ENCODE data around the gene SLC35F4.
"Not testable (repeated sequence)": the region's sequence is repeated elsewhere in the genome, so short reads cannot be mapped to it uniquely, and the experiment has no call there.

SLC35F4 gene

GRCh38 chr14:57865403-57866198 lies at the start of gene SLC35F4:
SLC35F4 (minus strand) TSS chr14:57866092.
- DNase-seq = no peak

GRCh38 chr14:57909626-57910025 lies 43.7 kb upstream of the SLC35F4 start:
- no peak for DNase-seq

GRCh38 chr14:57903954-57904353 lies 38.1 kb upstream of the SLC35F4 start:
- DNase-seq = no peak

GRCh38 chr14:57898837-57899572 lies 33.1 kb upstream of the SLC35F4 start:
- DNase-seq = no peak

- no peak for DNase-seq
Observed at GRCh38 chr14:57897144-57897748, 31.4 kb upstream of the SLC35F4 start.

- DNase-seq = no peak
Observed at GRCh38 chr14:57889245-57889644, 23.4 kb upstream of the SLC35F4 start.

- no peak for DNase-seq
Observed at GRCh38 chr14:57884175-57884574, 18.3 kb upstream of the SLC35F4 start.

GRCh38 chr14:57883061-57883460 lies 17.2 kb upstream of the SLC35F4 start:
- DNase-seq = no peak

- no peak for DNase-seq
Observed at GRCh38 chr14:57879516-57879915, 13.6 kb upstream of the SLC35F4 start.

GRCh38 chr14:57875985-57876384 lies 10.1 kb upstream of the SLC35F4 start:
- no peak for DNase-seq

GRCh38 chr14:57875296-57875695 lies 9.4 kb upstream of the SLC35F4 start:
- no peak for DNase-seq

GRCh38 chr14:57871459-57872080 lies 5.7 kb upstream of the SLC35F4 start:
- no peak for DNase-seq

- DNase-seq = no peak
Observed at GRCh38 chr14:57870686-57871457, 5.0 kb upstream of the SLC35F4 start.

GRCh38 chr14:57869617-57870016 lies 3.7 kb upstream of the SLC35F4 start:
- no peak for DNase-seq

- DNase-seq = no peak
Observed at GRCh38 chr14:57866199-57866705, 360 bp upstream of the SLC35F4 start.

- no peak for DNase-seq
Observed at GRCh38 chr14:57865066-57865402, 858 bp downstream of the SLC35F4 start.

- DNase-seq = no peak
Observed at GRCh38 chr14:57864659-57865058, 1.2 kb downstream of the SLC35F4 start.

- DNase-seq = no peak
Observed at GRCh38 chr14:57863471-57863870, 2.4 kb downstream of the SLC35F4 start.

- not testable (repeated sequence) for DNase-seq
Observed at GRCh38 chr14:57855666-57856065, 10.2 kb downstream of the SLC35F4 start.

- DNase-seq = no peak
Observed at GRCh38 chr14:57854571-57854970, 11.3 kb downstream of the SLC35F4 start.

- DNase-seq = no peak
Observed at GRCh38 chr14:57851354-57851753, 14.5 kb downstream of the SLC35F4 start.

GRCh38 chr14:57848786-57849185 lies 17.1 kb downstream of the SLC35F4 start:
- DNase-seq = no peak

- DNase-seq = no peak
Observed at GRCh38 chr14:57848353-57848752, 17.5 kb downstream of the SLC35F4 start.
